Hepatocyte (in vitro differentiated cells): ENCODE data around the gene PDE1C. TPM values are rescaled to one million over a fixed set of nuclear protein-coding genes. Genes with fewer than 3 reads are reported as not detected.

Source experiments
- DNase-seq: peaks from one replicate; pipeline ENCODE4 v3.0.0-alpha.2; 2016; ENCODE audit warnings: low spot score
- H2AFZ ChIP-seq: fragments of 200-600 bp; sonication (generic); 2 replicates; pipeline ENCODE4 v1.6.0; 2016; ENCODE audit warnings: antibody characterized with exemption, mild to moderate bottlenecking
- H3K27ac ChIP-seq: fragments of 200-600 bp; sonication (generic); 2 replicates; pipeline ENCODE4 v1.5.1; 2016; ENCODE audit warnings: mild to moderate bottlenecking
- H3K27me3 ChIP-seq: fragments of 200-600 bp; sonication (generic); 2 replicates; pipeline ENCODE4 v1.6.1; 2016
- H3K36me3 ChIP-seq: fragments of 200-600 bp; sonication (generic); replicated peaks from 2 replicates; pipeline ENCODE4 v1.5.1; 2016; ENCODE audit warnings: low read depth; ENCODE audit not compliant: insufficient read depth
- H3K4me1 ChIP-seq: fragments of 200-600 bp; sonication (generic); 2 replicates; pipeline ENCODE4 v1.5.1; 2016; ENCODE audit warnings: mild to moderate bottlenecking, moderate library complexity; ENCODE audit not compliant: insufficient read depth
- H3K4me2 ChIP-seq: fragments of 200-600 bp; sonication (generic); 2 replicates; pipeline ENCODE4 v1.6.0; 2016
- H3K4me3 ChIP-seq: fragments of 200-600 bp; sonication (generic); 2 replicates; pipeline ENCODE4 v1.5.1; 2016; ENCODE audit warnings: mild to moderate bottlenecking
- H3K79me2 ChIP-seq: fragments of 200-600 bp; sonication (generic); 2 replicates; pipeline ENCODE4 v1.6.0; 2017; ENCODE audit warnings: mild to moderate bottlenecking
- H3K9me2 ChIP-seq: fragments of 200-600 bp; sonication (generic); replicated peaks from 2 replicates; pipeline ENCODE4 v1.6.0; 2017; ENCODE audit warnings: mild to moderate bottlenecking; ENCODE audit not compliant: insufficient read depth
- H3K9me3 ChIP-seq: fragments of 200-600 bp; sonication (generic); 2 replicates; pipeline ENCODE4 v1.5.1; 2016; ENCODE audit warnings: low read depth, mild to moderate bottlenecking
- H4K20me1 ChIP-seq: fragments of 200-600 bp; sonication (generic); 2 replicates; pipeline ENCODE4 v1.6.0; 2016; ENCODE audit warnings: mild to moderate bottlenecking; ENCODE audit not compliant: insufficient read depth, poor library complexity, severe bottlenecking
- EZH2 ChIP-seq: fragments of 200-600 bp; sonication (generic); IDR thresholded peaks from 2 replicates; pipeline ENCODE4 v1.6.1; 2016; ENCODE audit warnings: antibody characterized with exemption, mild to moderate bottlenecking, borderline replicate concordance
- EZH2phosphoT487 ChIP-seq: fragments of 200-600 bp; sonication (generic); IDR thresholded peaks from one replicate; pipeline ENCODE4 v1.6.1; 2018; ENCODE audit warnings: antibody characterized with exemption, mild to moderate bottlenecking, low read depth, moderate library complexity; ENCODE audit not compliant: unreplicated experiment, severe bottlenecking
- WGBS: methylation state at CpG from one replicate; pipeline ENCODE4 v1.1.6; 2016; ENCODE audit warnings: low lambda C conversion rate; ENCODE audit errors: missing lambda C conversion rate; 5-methylcytosine and 5-hydroxymethylcytosine counted together
- polyA plus RNA-seq: library from polyadenylated mRNA; unstranded; fragments of >200 nt; fragmentation: Nextera tagmentation; extraction: Ambion mirVana; gene quantifications from 2 replicates; pipeline ENCODE4 v1.2.1, GENCODE V29; 2016
- total RNA-seq: library from RNA; depleted of rRNA; stranded (reverse); fragments of >200 nt; gene quantifications from 2 replicates; pipeline ENCODE4 v1.2.3, GENCODE V29; 2014
- TF ChIP-seq, protein P1 (sequence below): fragments of 200-600 bp; sonication (generic); IDR thresholded peaks from 2 replicates; pipeline ENCODE4 v1.5.1; 2016; ENCODE audit warnings: antibody characterized with exemption, mild to moderate bottlenecking; ENCODE audit not compliant: poor library complexity

PDE1C gene
- total and polyA plus RNA-seq, 2 experiments from 2014 or later: 1.8 to 5.0 TPM

- no peaks in the 10 kb centered on the region for H3K9me2 ChIP-seq
- no peak overlapping the region for H3K27ac ChIP-seq
- H2AFZ ChIP-seq: no peak overlapping the region
- no peak for TF ChIP-seq EZH2
- TF ChIP-seq EZH2phosphoT487: no peak
- TF ChIP-seq, protein P1, sequence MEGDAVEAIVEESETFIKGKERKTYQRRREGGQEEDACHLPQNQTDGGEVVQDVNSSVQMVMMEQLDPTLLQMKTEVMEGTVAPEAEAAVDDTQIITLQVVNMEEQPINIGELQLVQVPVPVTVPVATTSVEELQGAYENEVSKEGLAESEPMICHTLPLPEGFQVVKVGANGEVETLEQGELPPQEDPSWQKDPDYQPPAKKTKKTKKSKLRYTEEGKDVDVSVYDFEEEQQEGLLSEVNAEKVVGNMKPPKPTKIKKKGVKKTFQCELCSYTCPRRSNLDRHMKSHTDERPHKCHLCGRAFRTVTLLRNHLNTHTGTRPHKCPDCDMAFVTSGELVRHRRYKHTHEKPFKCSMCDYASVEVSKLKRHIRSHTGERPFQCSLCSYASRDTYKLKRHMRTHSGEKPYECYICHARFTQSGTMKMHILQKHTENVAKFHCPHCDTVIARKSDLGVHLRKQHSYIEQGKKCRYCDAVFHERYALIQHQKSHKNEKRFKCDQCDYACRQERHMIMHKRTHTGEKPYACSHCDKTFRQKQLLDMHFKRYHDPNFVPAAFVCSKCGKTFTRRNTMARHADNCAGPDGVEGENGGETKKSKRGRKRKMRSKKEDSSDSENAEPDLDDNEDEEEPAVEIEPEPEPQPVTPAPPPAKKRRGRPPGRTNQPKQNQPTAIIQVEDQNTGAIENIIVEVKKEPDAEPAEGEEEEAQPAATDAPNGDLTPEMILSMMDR: no peak
- H4K20me1 ChIP-seq: no peaks in the 10 kb centered on the region
- no peaks in the 10 kb centered on the region for H3K4me1 ChIP-seq
- no peaks in the 10 kb centered on the region for H3K9me3 ChIP-seq
- H3K27me3 ChIP-seq: no peaks in the 10 kb centered on the region
- no peak overlapping the region for H3K4me2 ChIP-seq
- no peak for DNase-seq
- 94% methylated on average over 8 of the region's 8 CpGs for WGBS
- H3K4me3 ChIP-seq: no peak overlapping the region
- no peaks in the 10 kb centered on the region for H3K36me3 ChIP-seq
- H3K79me2 ChIP-seq: no peaks in the 10 kb centered on the region
Observed at GRCh38 chr7:31963569-31964175, 106.5 kb downstream of the PDE1C start.

DNA sequence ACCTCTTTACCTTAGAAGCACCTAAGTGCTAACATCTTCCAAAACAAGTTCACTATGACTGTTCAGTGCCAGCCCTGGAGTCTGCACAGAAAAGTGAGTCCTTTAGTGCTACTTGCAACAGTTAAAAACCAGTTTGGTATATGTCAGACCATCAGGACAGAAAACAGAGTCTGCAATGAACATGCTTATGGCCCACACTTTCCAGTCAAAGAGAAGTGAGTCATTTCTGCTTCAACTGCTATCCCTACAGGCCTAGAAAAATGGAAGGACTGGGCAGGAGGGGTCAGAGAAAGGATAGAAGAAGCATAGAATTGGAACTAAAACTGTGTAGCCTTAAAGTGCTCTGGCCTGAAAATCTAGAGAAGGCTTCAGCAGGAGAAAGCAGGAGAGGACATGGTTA is 108.0 kb downstream of the PDE1C start:
- no peaks in the 10 kb centered on the region for H3K4me1 ChIP-seq
- no peaks in the 10 kb centered on the region for H3K36me3 ChIP-seq
- no peaks in the 10 kb centered on the region for H3K9me3 ChIP-seq
- no peaks in the 10 kb centered on the region for H3K27me3 ChIP-seq
- no peaks in the 10 kb centered on the region for H3K79me2 ChIP-seq
- TF ChIP-seq EZH2: no peak
- TF ChIP-seq EZH2phosphoT487: no peak
- TF ChIP-seq, protein P1: no peak
- H3K27ac ChIP-seq: no peak overlapping the region
- no peak for DNase-seq
- no peak overlapping the region for H2AFZ ChIP-seq
- no peaks in the 10 kb centered on the region for H4K20me1 ChIP-seq
- no peak overlapping the region for H3K4me2 ChIP-seq
- no peaks in the 10 kb centered on the region for H3K9me2 ChIP-seq
- no peak overlapping the region for H3K4me3 ChIP-seq

GRCh38 chr7:31958226-31958625 is 112.0 kb downstream of the PDE1C start:
- Histone ChIP-seq H3K9me3 (no peaks in the 10 kb centered on the region), H3K27me3 (no peaks in the 10 kb centered on the region), H3K9me2 (no peaks in the 10 kb centered on the region), H4K20me1 (no peaks in the 10 kb centered on the region), H3K4me3 (no peak overlapping the region), H3K27ac (no peak overlapping the region), H3K4me2 (no peak overlapping the region), H3K79me2 (no peaks in the 10 kb centered on the region), H3K36me3 (no peaks in the 10 kb centered on the region), H2AFZ (no peak overlapping the region), H3K4me1 (no peaks in the 10 kb centered on the region)
- DNase-seq: no peak
- no peak for TF ChIP-seq EZH2
- TF ChIP-seq, protein P1: no peak
- no peak for TF ChIP-seq EZH2phosphoT487
- WGBS: 84% methylated on average over 2 of the region's 2 CpGs

- Histone ChIP-seq H3K27ac (no peak overlapping the region), H4K20me1 (no peaks in the 10 kb centered on the region), H3K36me3 (no peaks in the 10 kb centered on the region), H2AFZ (no peak overlapping the region), H3K79me2 (no peaks in the 10 kb centered on the region), H3K27me3 (no peaks in the 10 kb centered on the region), H3K4me3 (no peak overlapping the region), H3K4me2 (no peak overlapping the region), H3K9me2 (no peaks in the 10 kb centered on the region), H3K9me3 (no peaks in the 10 kb centered on the region), H3K4me1 (no peaks in the 10 kb centered on the region)
- 77% methylated on average over 2 of the region's 2 CpGs for WGBS
- TF ChIP-seq EZH2phosphoT487 (no peak), EZH2 (no peak)
- TF ChIP-seq, protein P1: no peak
- no peak for DNase-seq
Observed at GRCh38 chr7:31957756-31958155, 112.5 kb downstream of the PDE1C start.
